ENCODE measurements around the gene AGPS. TPM values are rescaled to one million over a fixed set of nuclear protein-coding genes. Genes with fewer than 3 reads are reported as not detected.

The AGPS gene
- total RNA-seq, 2 experiments from 2014 or later: 55.7 to 58.9 TPM

- Mint-ChIP-seq H3K4me3 (no peak overlapping the region), H3K9me3 (no peaks in the 10 kb centered on the region), H3K27ac (no peak overlapping the region), H3K36me3 (ENCODE audit: low read depth) (peaks cover 41% of the 10 kb centered on the region), H3K27me3 (no peaks in the 10 kb centered on the region), H3K4me1 (ENCODE audit: low read depth) (no peaks in the 10 kb centered on the region)
- DNase-seq: no peak
- intact Hi-C loops (cut with micrococcal nuclease): no loop called here
- POLR2A ChIA-PET: no interaction called here
- no peak for TF ChIP-seq CTCF (IDR thresholded peaks at IDR 0.05)
- no peak for ATAC-seq
- CTCF ChIA-PET: no interaction called here
These were observed 68.5 kb downstream of the AGPS start for GRCh38 chr2:177460973-177461585.

GRCh38 chr2:177464549-177464948 lies 72.0 kb downstream of the AGPS start:
- peaks cover 36% of the 10 kb centered on the region for H3K36me3 Mint-ChIP-seq (ENCODE audit: low read depth)
- no peak for TF ChIP-seq CTCF (IDR thresholded peaks at IDR 0.05)

GRCh38 chr2:177465400-177466138 lies 73.0 kb downstream of the AGPS start:
- Mint-ChIP-seq H3K27me3 (no peaks in the 10 kb centered on the region), H3K4me3 (no peak overlapping the region), H3K9me3 (peaks cover 4% of the 10 kb centered on the region), H3K4me1 (ENCODE audit: low read depth) (peaks cover 3% of the 10 kb centered on the region), H3K27ac (no peak overlapping the region), H3K36me3 (ENCODE audit: low read depth) (peaks cover 37% of the 10 kb centered on the region)
- intact Hi-C loops (cut with micrococcal nuclease): no loop called here
- ATAC-seq: no peak
- TF ChIP-seq CTCF (IDR thresholded peaks at IDR 0.05): no peak
- ChIA-PET POLR2A (no interaction called here), CTCF (interaction anchor here (0.9 kb wide), 1 partner anchor 10 kb away, joined by 3 read pairs; no protein-coding TSS in a partner anchor)
- DNase-seq: no peak

More at GRCh38 chr2:177464549-177464948, 72.0 kb downstream of the AGPS start:
- Mint-ChIP-seq H3K27ac (no peak overlapping the region), H3K27me3 (no peaks in the 10 kb centered on the region), H3K9me3 (no peaks in the 10 kb centered on the region), H3K4me3 (no peak overlapping the region), H3K4me1 (ENCODE audit: low read depth) (peaks cover 3% of the 10 kb centered on the region)
- no peak for ATAC-seq
- DNase-seq: no peak
- POLR2A ChIA-PET: interaction anchor here (0.6 kb wide), 1 partner anchor 369 kb away, joined by 3 read pairs; no protein-coding TSS in a partner anchor
- intact Hi-C loops (cut with micrococcal nuclease): no loop called here
- CTCF ChIA-PET: no interaction called here

GRCh38 chr2:177466337-177467195 lies 74.0 kb downstream of the AGPS start:
- Mint-ChIP-seq H3K27ac (no peak overlapping the region), H3K36me3 (ENCODE audit: low read depth) (peaks cover 39% of the 10 kb centered on the region), H3K4me1 (ENCODE audit: low read depth) (peaks cover 3% of the 10 kb centered on the region), H3K4me3 (no peak overlapping the region), H3K27me3 (no peaks in the 10 kb centered on the region), H3K9me3 (peaks cover 7% of the 10 kb centered on the region)
- no peak for DNase-seq
- ChIA-PET CTCF (no interaction called here), POLR2A (no interaction called here)
- ATAC-seq: no peak
- intact Hi-C loops (cut with micrococcal nuclease): no loop called here
- TF ChIP-seq CTCF (IDR thresholded peaks at IDR 0.05): no peak
